Activated CD4-positive, alpha-beta memory T cell treated with anti-CD3 and anti-CD28 coated beads for 36 hours (primary cell): Measurements from ENCODE around the gene MMADHC. TPM values are rescaled to one million over a fixed set of nuclear protein-coding genes. Genes with fewer than 3 reads are reported as not detected.
A peak's percentile ranks its signal among the peaks of the same experiment; 100 is the strongest.

ENCODE experiments used
- CTCF ChIA-PET: fragments of 350-600 bp; sonication (Branson Sonifier 250); formaldehyde crosslinking; loops from one replicate; lab custom pipeline; 2021; ENCODE audit warnings: antibody characterized with exemption, inconsistent platforms; lab: Charles Lee
- POLR2A ChIA-PET: fragments of 350-600 bp; sonication (Branson Sonifier 250); formaldehyde crosslinking; loops from one replicate; lab custom pipeline; 2021; ENCODE audit warnings: antibody characterized with exemption; lab: Charles Lee
- DNase-seq: peaks from one replicate; pipeline ENCODE4 v3.0.0-alpha.2; 2020
- H3K27ac Mint-ChIP-seq: one replicate; pipeline ENCODE4 v1.8.0; 2021; ENCODE audit warnings: mixed read lengths
- H3K27me3 Mint-ChIP-seq: one replicate; pipeline ENCODE4 v1.8.0; 2021; ENCODE audit warnings: mixed read lengths
- H3K36me3 Mint-ChIP-seq: one replicate; pipeline ENCODE4 v1.8.0; 2021; ENCODE audit warnings: mixed read lengths
- H3K4me1 Mint-ChIP-seq: one replicate; pipeline ENCODE4 v1.8.0; 2021; ENCODE audit warnings: low read depth, mixed read lengths
- H3K4me3 Mint-ChIP-seq: one replicate; pipeline ENCODE4 v1.8.0; 2021; ENCODE audit warnings: mild to moderate bottlenecking, mixed read lengths
- H3K9me3 Mint-ChIP-seq: one replicate; pipeline ENCODE4 v1.8.0; 2021; ENCODE audit warnings: mixed read lengths
- intact Hi-C: fragments of 100-400 bp; cut with micrococcal nuclease; formaldehyde crosslinking; loops from one replicate; pipeline ENCODE4 v1.15.1; 2023
- total RNA-seq, 2 experiments: library from RNA; stranded (reverse); gene quantifications; one replicate each; pipeline ENCODE4 v1.2.3, GENCODE V29; 2021

Gene MMADHC
- total RNA-seq, 2 experiments from 2014 or later, result 130 to 132 TPM

- POLR2A ChIA-PET, result no interaction called here
- H3K9me3 Mint-ChIP-seq, result no peaks in the 10 kb centered on the region
- CTCF ChIA-PET, result no interaction called here
- H3K27ac Mint-ChIP-seq, result no peak overlapping the region
- no peak for DNase-seq
- no peaks in the 10 kb centered on the region for H3K27me3 Mint-ChIP-seq
- intact Hi-C loops, result no loop called here
- H3K4me1 Mint-ChIP-seq, result no peaks in the 10 kb centered on the region
- no peak overlapping the region for H3K4me3 Mint-ChIP-seq
- H3K36me3 Mint-ChIP-seq, result no peaks in the 10 kb centered on the region
Observed at GRCh38 chr2:149611100-149611820, 23.7 kb upstream of the MMADHC start.

GRCh38 chr2:149606251-149606811 lies 18.8 kb upstream of the MMADHC start:
- intact Hi-C loops, result no loop called here
- DNase-seq, result no peak
- Mint-ChIP-seq H3K4me1 (peaks cover 7% of the 10 kb centered on the region), H3K9me3 (no peaks in the 10 kb centered on the region), H3K36me3 (no peaks in the 10 kb centered on the region), H3K27ac (no peak overlapping the region), H3K4me3 (no peak overlapping the region), H3K27me3 (no peaks in the 10 kb centered on the region)
- ChIA-PET POLR2A (no interaction called here), CTCF (no interaction called here)

DNA sequence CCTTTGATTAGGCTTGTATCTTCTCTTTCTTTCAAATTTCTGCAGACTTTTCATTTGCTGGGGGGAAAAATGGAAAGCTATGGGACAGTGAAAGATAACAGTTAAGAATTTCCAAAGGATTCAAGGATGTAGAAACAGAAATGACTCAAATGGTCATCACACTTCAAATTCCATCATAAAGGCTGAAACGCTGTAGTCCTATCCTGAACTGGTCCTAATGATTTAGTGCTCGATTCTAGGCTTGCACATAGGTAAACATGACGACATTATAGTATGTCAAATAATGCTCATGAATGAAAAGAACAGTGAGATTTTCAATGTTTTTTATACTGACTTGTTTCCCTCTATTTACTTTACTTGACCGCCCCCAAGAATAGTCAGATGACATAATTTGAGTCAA lies 15.7 kb upstream of the MMADHC start:
- intact Hi-C loops, result no loop called here

DNA sequence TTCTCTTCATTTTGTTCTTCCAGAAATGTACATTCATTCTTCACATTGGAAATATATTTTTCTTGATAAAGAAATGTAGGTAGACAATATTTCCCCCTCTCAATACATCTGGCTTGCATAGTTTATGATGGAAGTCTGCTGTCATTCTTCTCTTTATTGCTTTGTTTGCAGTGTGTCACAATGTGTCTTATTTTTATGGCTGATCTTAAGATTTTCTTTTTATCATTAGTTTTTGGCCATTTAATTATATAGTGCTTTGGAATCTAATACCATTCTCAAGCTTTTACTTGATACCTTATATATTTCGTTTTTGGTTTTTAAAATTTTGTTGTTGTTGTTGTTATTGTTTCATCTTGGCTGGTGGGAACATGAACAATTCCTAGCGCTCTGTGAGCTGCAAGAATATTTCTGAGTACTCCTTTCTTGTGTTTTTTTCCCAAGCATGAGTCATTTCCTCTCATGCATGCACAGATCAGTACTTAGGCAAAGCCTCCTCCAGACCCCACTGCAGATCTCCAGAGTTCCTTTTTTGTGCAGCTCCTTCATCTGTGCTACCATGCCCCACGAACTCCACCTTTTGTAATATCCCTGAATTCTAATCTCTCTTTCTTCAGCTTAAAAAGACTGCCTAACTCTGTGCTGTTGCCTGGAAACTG lies 13.7 kb upstream of the MMADHC start:
- Mint-ChIP-seq H3K27me3 (peaks cover 2% of the 10 kb centered on the region), H3K36me3 (no peaks in the 10 kb centered on the region), H3K4me1 (peaks cover 18% of the 10 kb centered on the region), H3K9me3 (no peaks in the 10 kb centered on the region), H3K27ac (no peak overlapping the region), H3K4me3 (no peak overlapping the region)
- no peak for DNase-seq
- ChIA-PET POLR2A (no interaction called here), CTCF (interaction anchor here (0.7 to 1.1 kb wide), 3 partner anchors 14 to 1638 kb away, joined by 4 to 5 read pairs (median 4); partner anchors contain the start of gene MMADHC)
- intact Hi-C loops, result no loop called here

More for the DNA sequence above, 15.7 kb upstream of the MMADHC start:
- H3K36me3 Mint-ChIP-seq, result no peaks in the 10 kb centered on the region
- no peak overlapping the region for H3K4me3 Mint-ChIP-seq
- ChIA-PET CTCF (interaction anchor here (1.0 kb wide), 1 partner anchor 1636 kb away, joined by 3 read pairs; no protein-coding TSS in a partner anchor), POLR2A (no interaction called here)
- no peaks in the 10 kb centered on the region for H3K9me3 Mint-ChIP-seq
- H3K27ac Mint-ChIP-seq, result no peak overlapping the region
- DNase-seq, result no peak
- no peaks in the 10 kb centered on the region for H3K27me3 Mint-ChIP-seq
- peaks cover 9% of the 10 kb centered on the region for H3K4me1 Mint-ChIP-seq

- H3K9me3 Mint-ChIP-seq, result no peaks in the 10 kb centered on the region
- ChIA-PET POLR2A (interaction anchor here (0.5 to 1.0 kb wide), 2 partner anchors 11 to 379 kb away, joined by 3 read pairs; no protein-coding TSS in a partner anchor), CTCF (interaction anchor here (0.7 to 5.9 kb wide), 8 partner anchors 10 to 1641 kb away, joined by 3 to 44 read pairs (median 4); partner anchors contain the start of gene MMADHC)
- H3K27me3 Mint-ChIP-seq, result peaks cover 12% of the 10 kb centered on the region
- H3K36me3 Mint-ChIP-seq, result no peaks in the 10 kb centered on the region
- intact Hi-C loops, result loop anchor here (1.0 to 10.0 kb wide), 8 partner anchors 10 to 1837 kb away; partner anchors contain the start of genes MMADHC and RND3
- H3K4me1 Mint-ChIP-seq, result peaks cover 18% of the 10 kb centered on the region
- peak; percentile 56 for DNase-seq
- peak overlapping the region; percentile 12 for H3K4me3 Mint-ChIP-seq
- H3K27ac Mint-ChIP-seq, result peak overlapping the region; percentile 36
Observed at GRCh38 chr2:149597668-149598326, 10.2 kb upstream of the MMADHC start.

GRCh38 chr2:149597050-149597667 lies 9.6 kb upstream of the MMADHC start:
- CTCF ChIA-PET, result interaction anchor here (0.7 to 5.9 kb wide), 7 partner anchors 10 to 1642 kb away, joined by 3 to 44 read pairs (median 5); partner anchors contain the start of gene MMADHC
- H3K27ac Mint-ChIP-seq, result peak overlapping the region; percentile 36
- no peak for DNase-seq
- no peaks in the 10 kb centered on the region for H3K9me3 Mint-ChIP-seq
- intact Hi-C loops, result loop anchor here (1.0 to 10.0 kb wide), 8 partner anchors 10 to 1838 kb away; partner anchors contain the start of genes MMADHC and RND3
- POLR2A ChIA-PET, result no interaction called here
- H3K4me1 Mint-ChIP-seq, result peaks cover 18% of the 10 kb centered on the region
- no peaks in the 10 kb centered on the region for H3K36me3 Mint-ChIP-seq
- H3K4me3 Mint-ChIP-seq, result peak overlapping the region; percentile 12
- peaks cover 16% of the 10 kb centered on the region for H3K27me3 Mint-ChIP-seq

DNA sequence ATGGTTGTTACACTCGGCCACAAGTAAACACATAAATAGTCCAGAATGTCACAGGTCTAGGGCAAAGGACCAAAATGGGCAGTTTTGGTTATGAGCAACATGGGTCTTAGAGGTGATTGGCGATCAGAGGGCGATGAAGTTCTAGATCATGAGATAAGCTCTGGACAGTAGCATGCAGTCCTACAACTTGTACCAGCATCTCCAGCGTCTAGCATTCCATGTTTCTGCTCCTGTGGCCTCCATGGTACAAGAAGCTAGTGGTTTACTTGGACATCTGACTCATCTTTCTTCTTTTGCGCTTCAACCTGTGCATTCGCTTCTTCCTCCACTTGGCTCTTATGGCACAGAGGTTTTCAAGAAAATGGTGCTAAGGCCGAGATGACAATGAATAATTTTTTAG lies 8.9 kb upstream of the MMADHC start:
- H3K4me1 Mint-ChIP-seq, result peaks cover 13% of the 10 kb centered on the region
- no peaks in the 10 kb centered on the region for H3K9me3 Mint-ChIP-seq
- intact Hi-C loops, result loop anchor here (2.0 to 10.0 kb wide), 3 partner anchors 428 to 1838 kb away; no protein-coding TSS in a partner anchor
- no peaks in the 10 kb centered on the region for H3K36me3 Mint-ChIP-seq
- peaks cover 19% of the 10 kb centered on the region for H3K27me3 Mint-ChIP-seq
- no peak for DNase-seq
- H3K4me3 Mint-ChIP-seq, result no peak overlapping the region
- ChIA-PET CTCF (interaction anchor here (0.9 to 5.9 kb wide), 6 partner anchors 9 to 1642 kb away, joined by 3 to 44 read pairs (median 9); partner anchors contain the start of gene MMADHC), POLR2A (no interaction called here)
- no peak overlapping the region for H3K27ac Mint-ChIP-seq

GRCh38 chr2:149595056-149595963 lies 7.7 kb upstream of the MMADHC start:
- intact Hi-C loops, result loop anchor here (10.0 kb wide), 2 partner anchors 429 to 1839 kb away; no protein-coding TSS in a partner anchor
- Mint-ChIP-seq H3K9me3 (no peaks in the 10 kb centered on the region), H3K36me3 (no peaks in the 10 kb centered on the region), H3K4me1 (peaks cover 8% of the 10 kb centered on the region), H3K27me3 (peaks cover 19% of the 10 kb centered on the region), H3K27ac (no peak overlapping the region), H3K4me3 (no peak overlapping the region)
- CTCF ChIA-PET, result interaction anchor here (1.0 to 5.9 kb wide), 3 partner anchors 1016 to 1644 kb away, joined by 3 to 44 read pairs (median 36); no protein-coding TSS in a partner anchor
- POLR2A ChIA-PET, result no interaction called here
- DNase-seq, result no peak

GRCh38 chr2:149594411-149594810 lies 6.8 kb upstream of the MMADHC start:
- H3K27me3 Mint-ChIP-seq, result peaks cover 23% of the 10 kb centered on the region
- H3K4me3 Mint-ChIP-seq, result no peak overlapping the region
- no peak for DNase-seq
- CTCF ChIA-PET, result interaction anchor here (5.4 to 5.9 kb wide), 2 partner anchors 1457 to 1644 kb away, joined by 36 to 44 read pairs; no protein-coding TSS in a partner anchor
- intact Hi-C loops, result loop anchor here (10.0 kb wide), 2 partner anchors 430 to 1840 kb away; no protein-coding TSS in a partner anchor
- H3K9me3 Mint-ChIP-seq, result no peaks in the 10 kb centered on the region
- no peaks in the 10 kb centered on the region for H3K36me3 Mint-ChIP-seq
- peaks cover 8% of the 10 kb centered on the region for H3K4me1 Mint-ChIP-seq
- POLR2A ChIA-PET, result no interaction called here
- no peak overlapping the region for H3K27ac Mint-ChIP-seq

DNA sequence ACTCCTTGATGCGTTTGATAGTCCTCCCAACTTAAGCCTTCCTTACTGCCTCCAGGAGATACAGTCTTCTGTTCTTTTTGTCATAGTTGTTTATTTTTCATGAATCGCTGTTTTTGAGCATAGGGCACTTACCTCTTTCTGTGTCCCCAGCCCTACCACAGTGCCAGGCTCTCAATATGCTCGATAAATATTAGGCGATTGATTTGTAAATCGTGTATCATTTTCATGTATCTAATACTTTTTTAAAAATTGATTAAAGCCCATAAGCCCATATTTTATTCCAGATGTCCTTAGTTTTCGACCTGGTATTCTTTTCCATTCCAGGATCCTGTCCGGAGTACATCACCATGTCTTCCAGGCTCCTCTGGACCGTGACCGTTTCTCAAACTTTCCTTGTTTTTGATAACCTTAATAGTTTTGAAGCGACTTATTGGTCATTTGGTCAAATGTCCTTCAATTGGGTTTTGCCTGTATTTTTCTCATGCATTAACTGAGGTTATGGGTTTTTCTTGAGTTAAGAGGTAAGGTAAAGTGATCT lies 444 bp upstream of the MMADHC start:
- DNase-seq, result no peak
- no peaks in the 10 kb centered on the region for H3K9me3 Mint-ChIP-seq
- intact Hi-C loops, result loop anchor here (1.0 to 10.0 kb wide), 4 partner anchors 9 to 1673 kb away; partner anchors contain the start of genes EPC2, MBD5, ORC4 and RBM43
- H3K27me3 Mint-ChIP-seq, result peaks cover 16% of the 10 kb centered on the region
- H3K27ac Mint-ChIP-seq, result peak overlapping the region; percentile 97
- H3K36me3 Mint-ChIP-seq, result peaks cover 22% of the 10 kb centered on the region
- peak overlapping the region; percentile 98 for H3K4me3 Mint-ChIP-seq
- POLR2A ChIA-PET, result interaction anchor here (1.0 kb wide), 1 partner anchor 1673 kb away, joined by 3 read pairs; the partner anchor contains the start of gene RBM43
- peaks cover 36% of the 10 kb centered on the region for H3K4me1 Mint-ChIP-seq
- CTCF ChIA-PET, result interaction anchor here (1.5 to 1.9 kb wide), 4 partner anchors 9 to 1674 kb away, joined by 3 to 15 read pairs (median 11); partner anchors contain the start of gene RBM43
